VCaP (cell line): Measurements from ENCODE around the gene LRIT2.
"Not testable (repeated sequence)": the region's sequence is repeated elsewhere in the genome, so short reads cannot be mapped to it uniquely, and the experiment has no call there.

Source experiments
- H3K27ac ChIP-seq: fragments of 450-650 bp; 2 replicates; pipeline ENCODE4 v1.5.1; 2017
- CTCF ChIP-seq: fragments of 450-650 bp; conservative IDR thresholded peaks from 2 replicates; pipeline ENCODE4 v1.5.1; 2017; ENCODE audit warnings: mild to moderate bottlenecking, moderate library complexity

LRIT2 gene

GRCh38 chr10:84178160-84178609 lies 47.2 kb downstream of the LRIT2 start:
- no peak for TF ChIP-seq CTCF
- H3K27ac ChIP-seq, result no peak overlapping the region

- no peak overlapping the region for H3K27ac ChIP-seq
- no peak for TF ChIP-seq CTCF
Measured at GRCh38 chr10:84177541-84178141, 47.7 kb downstream of the LRIT2 start.

GRCh38 chr10:84176836-84177474 lies 48.4 kb downstream of the LRIT2 start:
- H3K27ac ChIP-seq, result no peak overlapping the region
- no peak for TF ChIP-seq CTCF

GRCh38 chr10:84176351-84176750 lies 49.0 kb downstream of the LRIT2 start:
- no peak overlapping the region for H3K27ac ChIP-seq
- TF ChIP-seq CTCF, result no peak

- TF ChIP-seq CTCF, result no peak
- no peak overlapping the region for H3K27ac ChIP-seq
Measured at GRCh38 chr10:84175436-84175835, 49.9 kb downstream of the LRIT2 start.

GRCh38 chr10:84173501-84173929 lies 51.8 kb downstream of the LRIT2 start, which contains the start of gene GPR15LG:
GPR15LG (plus strand) TSS chr10:84173801; CDS start chr10:84173852, 51 bp downstream.
- H3K27ac ChIP-seq, result no peak within 1 kb of the TSS
- no peak for TF ChIP-seq CTCF

- TF ChIP-seq CTCF, result no peak
- no peak overlapping the region for H3K27ac ChIP-seq
Measured at GRCh38 chr10:84172467-84173356, 52.6 kb downstream of the LRIT2 start.

GRCh38 chr10:84171700-84172466 lies 53.5 kb downstream of the LRIT2 start:
- H3K27ac ChIP-seq, result not testable (repeated sequence)

- not testable (repeated sequence) for H3K27ac ChIP-seq
Measured at GRCh38 chr10:84171237-84171636, 54.1 kb downstream of the LRIT2 start.
